Ovary (tissue), 9 donors: ENCODE results near the gene HOXD9. TPM values are rescaled to one million over a fixed set of nuclear protein-coding genes. Genes with fewer than 3 reads are reported as not detected.
A peak's percentile ranks its signal among the peaks of the same experiment; 100 is the strongest.

Experiments
- DNase-seq, 5 donors: peaks; one replicate each; pipeline ENCODE4 v3.0.0-alpha.2; 2019 to 2020
- H3K27ac ChIP-seq, 2 donors: fragments of 200-600 bp; one replicate each; pipeline versions ENCODE4 v1.5.1 to v1.8.0; 2019 to 2022
- H3K27me3 ChIP-seq: fragments of 200-600 bp; one replicate; pipeline ENCODE4 v1.8.0; 2022
- H3K36me3 ChIP-seq: fragments of 200-600 bp; sonication (generic); one replicate; pipeline ENCODE4 v1.5.1; 2019
- H3K4me1 ChIP-seq: one replicate; pipeline ENCODE4 v1.8.1; 2013; ENCODE audit warnings: mild to moderate bottlenecking, moderate library complexity; ENCODE audit not compliant: insufficient read depth
- H3K4me3 ChIP-seq: fragments of 200-600 bp; sonication (generic); one replicate; pipeline ENCODE4 v1.5.1; 2017
- H3K9me3 ChIP-seq, 2 donors: fragments of 200-600 bp in 1 of 2; sonication (generic) in 1 of 2; one replicate each; pipeline versions ENCODE4 v1.5.1 to v1.8.1; 2013 to 2019; ENCODE audit warnings: mild to moderate bottlenecking in 1 of 2, moderate library complexity in 1 of 2
- CTCF ChIP-seq, 3 donors: fragments of 450-650 bp in 2 of 3; fragments of 200-600 bp in 1 of 3; IDR thresholded peaks; one replicate each; pipeline versions ENCODE4 v1.5.1 to v1.8.0; 2016 to 2022; ENCODE audit warnings: antibody characterized with exemption in 3 of 3, mild to moderate bottlenecking in 1 of 3
- EP300 ChIP-seq: sonication (generic); formaldehyde crosslinking; IDR thresholded peaks from one replicate; pipeline ENCODE4 v1.6.1; 2017; ENCODE audit warnings: antibody characterized with exemption
- POLR2A ChIP-seq: fragments of 450-650 bp; IDR thresholded peaks from one replicate; pipeline ENCODE4 v1.6.1; 2017; ENCODE audit warnings: antibody characterized with exemption, mild to moderate bottlenecking, moderate library complexity
- WGBS, 3 donors: extraction: QIAGEN DNeasy Blood & Tissue Kit in 1 of 3; methylation state at CpG; one replicate each; pipeline versions ENCODE4 v1.1.5 to v1.1.7; 2013 to 2017; 5-methylcytosine and 5-hydroxymethylcytosine counted together
- intact Hi-C, 4 donors: fragments of 100-400 bp; cut with DNase I; formaldehyde crosslinking; loops; one replicate each; pipeline versions ENCODE4 v1.11.0 to v1.15.1; 2022 to 2023
- polyA plus RNA-seq, 2 donors: library from polyadenylated mRNA; stranded (reverse); fragments of 200-250 nt in 1 of 2; fragments of 350-450 nt in 1 of 2; fragmentation: Illumina TruSeq in 1 of 2; extraction: RNeasy Lipid Tissue Mini Kit (QIAGEN cat#74804) in 1 of 2; gene quantifications; one replicate each; pipeline ENCODE4 v1.2.3, GENCODE V29; 2013 to 2014
- total RNA-seq, 7 donors: library from RNA; depleted of rRNA in 2 of 7; stranded (reverse); fragments of >200 nt in 2 of 7; fragmentation: NEBNext Ultra II Directional in 3 of 7; extraction: Animal tissue kit (Norgen Biotek cat#: 25700) in 3 of 7; gene quantifications; one replicate each; pipeline versions ENCODE4 v1.1.0 to v1.2.4, GENCODE V29; 2016 to 2023
- donor health status: DM: no; HTN: no; CAD: no; lungs with moderate emphysema.
- donor health status: DM: no; HTN: no; CAD: no.
- donor health status: Bipolar disorder and iron deficiency.
- donor health status: DM: yes; HTN: yes; CAD: no.
- donor health status: DM: no; HTN: no; CAD: no.
- donor health status: DM: yes; HTN: yes; CAD: no.

Gene HOXD9
- total and polyA plus RNA-seq, 9 donors = 9.7 to 20.6 (median 12.8) TPM

- 11 to 20% (median 12%) methylated on average over 24 to 30 of the region's 30 CpGs for WGBS, 3 donors
- Histone ChIP-seq H3K4me1 (no peaks in the 10 kb centered on the region), H3K27me3 (peaks cover 13% of the 10 kb centered on the region), H3K4me3 (no peak overlapping the region), H3K9me3 (peaks cover 0 to 3% of the 10 kb centered on the region in 2 donors), H3K36me3 (no peaks in the 10 kb centered on the region), H3K27ac (no peak overlapping the region)
- no peak for DNase-seq
- intact Hi-C loops = loop anchor here in 1 of 4 donors (10.0 kb wide), 1 partner anchor 414 kb away; no protein-coding TSS in a partner anchor
- TF ChIP-seq CTCF (IDR thresholded peaks at IDR 0.05) (no peak), POLR2A (no peak), EP300 (no peak)
Measured at GRCh38 chr2:176099159-176099727, 23.3 kb upstream of the HOXD9 start.

- intact Hi-C loops = loop anchor here in 3 of 4 donors (5.0 to 10.0 kb wide), 3 partner anchors 413 to 1765 kb away; partner anchors contain the start of gene SP9 (in 1 of the 3)
- no peaks in the 10 kb centered on the region for H3K36me3 ChIP-seq
- H3K9me3 ChIP-seq = peaks cover 0 to 3% of the 10 kb centered on the region in 2 donors
- no peaks in the 10 kb centered on the region for H3K4me1 ChIP-seq
- no peak within 1 kb of the TSS for H3K4me3 ChIP-seq
- H3K27me3 ChIP-seq = peaks cover 13% of the 10 kb centered on the region
- H3K27ac ChIP-seq = no peak within 1 kb of the TSS
- peak in 1 of 5 donors; percentile 11 for DNase-seq
- TF ChIP-seq CTCF (IDR thresholded peaks at IDR 0.05) = no peak
- no peak for TF ChIP-seq POLR2A
- no peak for TF ChIP-seq EP300
- 4 to 10% (median 5%) methylated on average over 65 to 70 of the region's 70 CpGs for WGBS, 3 donors
Measured at GRCh38 chr2:176099728-176100546, 22.6 kb upstream of the HOXD9 start, which contains the start of gene HOXD12. Gene HOXD12, plus strand, starts transcription at chr2:176099795. Its CDS starts 7 bp downstream, at chr2:176099802.

- H3K4me1 ChIP-seq = no peaks in the 10 kb centered on the region
- no peak overlapping the region for H3K27ac ChIP-seq
- intact Hi-C loops = loop anchor here in 2 of 4 donors (5.0 to 10.0 kb wide), 2 partner anchors 413 to 1766 kb away; partner anchors contain the start of gene SP9 (in 1 of the 2)
- H3K9me3 ChIP-seq = peaks cover 0 to 3% of the 10 kb centered on the region in 2 donors
- H3K27me3 ChIP-seq = peaks cover 6% of the 10 kb centered on the region
- no peak for DNase-seq
- TF ChIP-seq POLR2A (no peak), CTCF (IDR thresholded peaks at IDR 0.05) (no peak), EP300 (no peak)
- whole genome bisulfite sequencing, 3 donors = 20 to 34% (median 24%) methylated on average over 28 of the region's 28 CpGs
- no peaks in the 10 kb centered on the region for H3K36me3 ChIP-seq
- H3K4me3 ChIP-seq = no peak overlapping the region
Measured at GRCh38 chr2:176100547-176101140, 21.9 kb upstream of the HOXD9 start.

GRCh38 chr2:176101216-176101830 lies 21.2 kb upstream of the HOXD9 start:
- no peaks in the 10 kb centered on the region for H3K36me3 ChIP-seq
- no peak overlapping the region for H3K4me3 ChIP-seq
- H3K4me1 ChIP-seq = no peaks in the 10 kb centered on the region
- TF ChIP-seq EP300 (no peak), POLR2A (no peak), CTCF (IDR thresholded peaks at IDR 0.05) (no peak)
- DNase-seq = no peak
- 38 to 56% (median 40%) methylated on average over 2 of the region's 2 CpGs for WGBS, 3 donors
- peaks cover 6% of the 10 kb centered on the region for H3K27me3 ChIP-seq
- no peak overlapping the region for H3K27ac ChIP-seq
- peaks cover 0 to 3% of the 10 kb centered on the region in 2 donors for H3K9me3 ChIP-seq
- intact Hi-C loops = loop anchor here in 2 of 4 donors (5.0 to 10.0 kb wide), 2 partner anchors 414 to 1767 kb away; partner anchors contain the start of gene SP9 (in 1 of the 2)
